HG03039 (cell line): ENCODE measurements around the gene SCAPER.
A peak's percentile ranks its signal among the peaks of the same experiment; 100 is the strongest.
"Not testable (repeated sequence)": the region's sequence is repeated elsewhere in the genome, so short reads cannot be mapped to it uniquely, and the experiment has no call there.

Experiments used
- ATAC-seq: cut with Tn5 transposase; IDR thresholded peaks from one replicate; pipeline ENCODE4 v1.9.1; 2021; ENCODE audit warnings: mild to moderate bottlenecking, moderate library complexity; ENCODE audit not compliant: unreplicated experiment

Gene SCAPER

DNA sequence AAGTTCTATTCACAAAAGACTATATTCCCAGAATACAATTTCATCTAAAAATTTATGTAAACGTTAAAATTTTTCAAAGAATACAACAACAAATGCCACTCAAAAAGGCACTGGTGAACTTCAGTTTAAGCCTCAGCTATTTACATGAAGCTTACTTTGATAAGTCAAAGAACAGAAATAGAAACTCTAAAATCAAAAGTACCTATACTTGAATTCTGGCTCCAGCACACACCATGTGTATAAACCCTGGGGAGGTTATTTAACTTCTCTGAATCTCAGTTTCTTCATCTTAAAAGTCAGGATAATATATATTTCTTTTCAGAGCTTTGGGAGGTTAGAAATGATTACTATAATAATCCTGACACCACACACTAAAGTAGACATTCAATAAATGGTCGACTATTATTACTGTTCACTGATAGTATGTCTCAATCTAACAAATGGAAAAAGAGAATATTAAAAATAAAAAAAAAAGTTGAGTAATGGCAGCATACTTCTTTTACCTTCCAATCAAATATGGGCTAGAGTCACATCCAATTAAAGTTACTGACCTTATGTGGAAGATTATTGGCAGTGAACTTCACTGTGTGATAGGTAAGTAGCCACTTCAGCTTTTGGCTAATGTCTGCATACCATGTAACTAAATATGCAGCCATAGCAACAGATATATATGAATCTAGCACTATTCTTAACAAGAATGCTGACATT, 320.1 kb downstream of the SCAPER start:
- no peak for ATAC-seq

DNA sequence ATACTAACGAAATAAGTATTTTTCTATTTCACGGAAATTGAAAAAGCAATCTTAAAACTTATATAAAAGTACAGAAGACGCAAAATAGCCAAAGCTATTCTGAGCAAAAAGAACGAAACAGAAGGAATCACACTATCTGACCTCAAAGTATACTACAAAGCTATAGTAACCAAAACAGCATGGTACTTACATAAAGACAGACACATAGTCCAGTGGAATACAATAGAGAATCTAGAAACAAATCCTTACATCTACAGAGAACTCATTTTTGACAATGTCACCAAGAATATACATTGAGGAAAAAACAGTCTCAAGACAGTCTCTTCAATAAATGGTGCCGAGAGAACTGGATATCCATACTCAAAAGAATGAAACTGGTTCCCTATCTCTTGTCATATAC, 322.6 kb downstream of the SCAPER start:
- no peak for ATAC-seq

DNA sequence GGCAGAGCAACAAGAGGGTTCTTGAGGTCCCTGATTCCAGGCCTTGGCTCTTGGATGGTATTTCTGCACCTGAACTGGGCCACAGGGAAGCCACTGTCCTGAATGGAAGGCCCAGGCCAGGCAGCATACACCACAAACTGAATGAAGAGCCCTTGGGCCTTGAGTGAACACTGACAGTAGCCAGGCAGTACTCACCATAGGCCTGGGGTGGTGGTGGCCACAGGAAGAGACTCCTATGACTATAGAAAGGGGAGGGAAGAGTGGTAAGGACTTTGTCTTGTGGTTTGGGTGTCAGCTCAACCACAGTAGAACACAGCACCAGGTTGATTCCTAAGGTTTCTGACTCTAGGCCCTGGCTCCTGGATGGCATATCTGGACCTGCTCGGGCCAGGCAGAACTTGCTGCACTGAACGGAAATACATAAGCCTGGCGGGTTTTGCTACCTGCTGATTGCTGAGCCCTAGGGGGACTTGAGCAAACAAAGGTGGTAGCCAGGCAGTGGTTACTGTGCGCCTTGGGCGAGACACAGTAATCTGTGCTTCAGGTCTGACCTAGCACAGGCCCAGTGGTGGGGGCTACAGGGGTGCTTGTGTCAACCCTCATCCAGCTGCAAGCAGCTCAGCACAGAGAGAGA, 327.1 kb downstream of the SCAPER start:
- no peak for ATAC-seq

DNA sequence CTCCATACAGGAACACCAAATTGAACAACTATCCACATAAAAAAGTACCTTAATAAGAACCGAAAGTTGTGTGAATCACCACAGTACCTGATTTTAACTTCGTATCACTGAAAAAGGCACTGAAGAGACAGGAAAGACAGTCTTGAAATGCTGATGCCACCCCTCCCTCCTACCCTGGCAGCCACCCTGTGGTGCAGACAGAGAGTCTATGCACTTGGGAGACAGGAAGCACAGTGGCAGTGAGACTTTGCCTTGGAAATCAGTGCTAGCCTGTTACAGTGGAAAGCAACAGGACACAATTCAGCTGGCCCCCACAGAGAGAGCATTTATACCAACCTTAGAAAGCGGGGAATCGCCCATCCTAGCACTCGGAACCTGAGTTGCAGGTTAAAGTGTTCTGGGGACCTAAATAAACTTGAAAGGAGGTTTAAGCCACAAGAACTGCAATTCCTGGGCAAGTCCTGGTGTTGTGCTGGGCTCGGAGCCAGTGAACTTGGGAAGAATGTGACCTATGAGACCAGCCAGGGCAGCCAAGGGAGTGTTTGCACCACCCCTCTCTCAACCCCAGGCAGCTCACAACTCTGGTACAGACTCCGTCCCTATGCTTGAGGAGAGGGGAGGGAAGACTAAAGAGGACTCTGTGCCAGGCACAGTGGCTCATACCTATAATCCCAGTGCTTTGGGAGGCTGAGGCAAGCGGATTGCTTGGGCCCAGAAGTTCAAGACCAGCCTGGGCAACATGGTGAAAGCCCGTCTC, 328.4 kb downstream of the SCAPER start:
- no peak for ATAC-seq

DNA sequence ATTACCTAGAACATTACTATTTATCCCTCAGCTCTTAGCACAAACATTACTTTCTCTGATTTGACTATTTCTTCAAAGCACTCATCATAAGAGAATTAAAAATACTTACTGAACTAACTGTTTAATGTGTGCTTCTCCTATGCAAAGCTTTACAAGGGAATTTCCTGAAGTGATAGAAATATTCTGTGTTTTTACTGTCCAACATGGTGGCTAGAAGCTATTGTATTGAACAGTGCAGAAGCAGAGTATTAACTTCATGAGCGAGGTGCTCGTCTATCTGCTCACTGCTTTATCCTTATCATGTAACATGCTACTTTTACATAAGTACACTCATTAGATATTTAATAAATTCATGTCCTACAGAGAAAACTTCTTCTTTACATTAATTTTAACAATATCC, 329.5 kb downstream of the SCAPER start:
- peak; percentile 35 for ATAC-seq

DNA sequence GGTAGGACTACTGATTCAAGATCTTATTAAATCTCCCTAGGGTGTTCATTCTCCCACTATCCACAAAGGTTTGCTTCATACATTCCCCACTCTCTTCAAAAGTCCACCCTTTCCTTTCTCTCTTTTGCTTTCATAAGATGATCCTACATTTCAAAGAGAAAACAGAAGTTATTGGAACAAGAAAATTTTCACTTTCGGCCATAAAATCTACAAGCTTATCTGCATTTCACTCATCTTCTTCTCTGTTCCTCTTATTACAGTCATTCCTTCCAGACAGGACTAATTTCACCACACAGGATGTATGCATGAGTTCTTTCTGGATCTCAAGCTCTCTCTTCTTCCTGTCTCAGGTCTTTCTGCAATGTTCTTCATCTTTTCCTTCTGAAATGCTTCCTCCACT, 329.9 kb downstream of the SCAPER start:
- peak; percentile 72 for ATAC-seq

DNA sequence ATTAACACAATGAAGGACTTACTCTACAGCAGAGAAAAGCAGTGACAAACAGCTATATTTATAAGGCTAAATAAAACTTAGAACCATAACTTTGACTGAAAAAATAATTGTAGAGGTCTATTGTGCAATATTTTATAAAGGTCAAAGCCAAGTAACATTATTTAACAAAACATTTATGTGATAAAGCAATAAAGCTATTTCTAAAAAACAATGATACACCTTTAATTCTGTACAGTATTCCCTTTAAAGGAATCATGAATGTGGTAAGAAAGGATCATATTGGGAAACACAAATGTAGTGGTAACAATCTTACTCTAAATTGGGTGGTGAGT, 332.2 kb downstream of the SCAPER start:
- no peak for ATAC-seq

DNA sequence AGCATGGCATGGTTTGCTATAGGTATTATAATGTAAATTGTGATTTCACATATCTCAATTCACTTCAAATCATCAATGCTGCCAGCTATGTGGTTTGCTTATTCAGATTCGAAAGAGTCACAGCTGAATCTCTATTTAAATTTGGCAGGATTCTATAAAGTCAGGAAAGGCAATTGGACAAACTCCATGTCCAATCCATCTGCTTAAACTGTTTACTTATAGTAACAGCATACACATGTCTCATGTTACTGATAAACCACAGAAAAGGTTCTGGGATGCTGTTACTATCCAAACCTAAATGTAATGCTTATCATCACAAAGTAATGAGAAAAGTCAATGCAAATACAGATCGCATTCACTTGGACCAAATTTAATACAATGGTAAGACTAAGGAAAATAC, 338.9 kb downstream of the SCAPER start:
- no peak for ATAC-seq

DNA sequence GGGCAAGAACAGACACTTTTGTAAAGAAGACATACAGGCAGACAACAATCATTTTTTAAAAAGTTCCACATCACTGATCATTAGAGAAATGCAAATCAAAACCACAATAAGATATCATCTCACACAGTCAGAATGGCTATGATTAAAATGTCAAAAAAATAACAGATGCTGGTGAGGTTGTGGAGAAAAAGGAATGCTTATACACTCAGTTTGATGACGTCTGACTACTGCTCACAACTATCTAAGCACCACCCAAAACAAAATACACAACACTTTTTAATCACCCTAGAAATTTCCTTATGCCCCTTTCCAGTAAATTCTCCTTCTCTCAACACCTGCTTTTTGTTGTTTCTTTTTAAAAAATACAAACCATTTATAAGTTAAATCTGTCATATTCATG, 339.8 kb downstream of the SCAPER start:
- ATAC-seq = no peak

DNA sequence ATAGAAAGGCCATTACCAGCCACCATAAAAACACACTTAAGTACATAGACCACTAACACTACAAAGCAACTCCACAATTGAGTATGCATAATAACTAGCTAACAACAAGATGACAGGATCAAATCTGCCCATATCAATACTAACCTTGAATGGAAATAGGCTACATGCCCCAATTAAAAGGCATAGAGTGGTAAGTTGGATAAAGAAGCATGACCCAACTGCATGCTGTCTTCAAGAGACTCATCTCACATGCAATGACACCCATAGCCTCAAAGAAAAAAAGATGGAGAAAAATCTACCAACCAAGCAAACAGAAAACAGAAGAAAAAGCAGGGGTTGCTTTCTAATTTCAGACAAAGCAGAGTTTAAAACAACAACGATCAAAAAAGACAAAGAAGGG, 349.9 kb downstream of the SCAPER start:
- ATAC-seq = no peak

DNA sequence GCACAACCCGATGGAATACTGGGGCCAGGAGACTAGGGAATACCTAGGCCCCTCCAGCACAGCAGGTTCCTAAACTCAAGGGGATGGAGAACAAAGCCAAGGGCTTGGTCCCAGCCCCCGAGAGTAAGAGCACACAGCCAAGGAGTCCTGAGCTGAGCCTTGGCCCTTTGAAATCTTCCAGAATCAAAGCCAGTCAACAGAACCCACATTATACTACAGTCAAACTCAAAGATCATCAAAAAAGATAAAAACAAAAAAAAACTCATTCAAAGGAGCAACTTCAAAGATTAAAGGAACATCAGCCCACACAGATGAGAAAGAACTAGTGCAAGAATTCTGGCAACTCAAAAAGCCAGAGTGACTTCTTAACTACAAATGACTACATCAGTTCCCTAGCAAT, 351.6 kb downstream of the SCAPER start:
- ATAC-seq = no peak

DNA sequence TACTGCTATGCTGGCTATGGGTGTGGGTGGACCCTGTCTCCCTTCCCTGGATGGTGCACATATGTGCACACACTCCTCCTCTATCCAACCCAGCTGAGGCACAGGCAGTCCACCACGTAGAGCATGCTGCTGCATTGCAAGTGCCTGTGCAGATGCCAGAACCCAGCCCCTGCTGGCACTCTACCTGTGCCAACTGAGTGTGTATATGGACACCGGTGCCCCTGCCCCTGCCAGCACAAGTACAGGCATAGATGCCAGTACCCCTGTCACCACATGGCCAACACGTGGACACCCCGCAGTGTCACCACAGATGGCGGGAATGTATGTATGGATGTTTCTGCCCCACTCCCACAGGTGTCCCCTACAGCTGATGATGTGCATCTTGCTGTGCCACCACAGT, 352.0 kb downstream of the SCAPER start:
- ATAC-seq = no peak

DNA sequence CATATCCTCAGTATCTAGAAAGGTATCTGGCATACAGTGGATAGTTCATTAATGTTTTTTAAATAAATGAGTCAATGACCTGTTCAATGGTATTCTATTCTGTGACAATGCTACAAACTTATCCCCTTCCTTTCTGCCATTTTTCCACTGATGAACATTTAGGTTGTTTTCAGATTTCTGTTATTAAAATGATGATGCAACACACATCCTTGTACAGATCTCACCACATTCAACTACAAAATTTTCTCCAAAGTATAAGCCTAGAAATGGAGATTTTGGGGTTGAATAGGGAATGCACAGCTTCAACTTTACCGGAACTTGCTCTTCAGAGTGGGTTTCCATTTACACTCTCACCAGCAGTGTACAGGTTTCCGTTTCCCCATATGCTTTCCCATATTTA, 358.3 kb downstream of the SCAPER start:
- ATAC-seq = no peak

DNA sequence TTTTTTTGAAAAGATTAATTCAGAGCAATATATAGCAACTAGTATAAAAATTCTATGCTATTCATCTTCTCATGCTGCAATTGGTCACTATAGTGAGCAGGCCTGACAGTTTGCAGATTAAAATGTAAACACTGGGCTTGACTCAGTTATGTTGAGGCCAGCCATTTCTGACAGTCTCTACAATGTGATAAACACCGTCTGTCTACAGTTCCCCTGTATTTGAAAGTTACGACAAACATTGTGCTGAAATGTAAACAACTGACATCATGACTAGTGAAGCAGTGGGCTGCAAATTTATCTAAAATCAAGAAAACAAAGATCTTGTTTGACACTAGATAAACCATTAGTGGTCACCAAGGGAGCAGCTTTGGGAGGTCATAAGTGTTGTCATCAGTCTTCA, 371.1 kb downstream of the SCAPER start:
- no peak for ATAC-seq

DNA sequence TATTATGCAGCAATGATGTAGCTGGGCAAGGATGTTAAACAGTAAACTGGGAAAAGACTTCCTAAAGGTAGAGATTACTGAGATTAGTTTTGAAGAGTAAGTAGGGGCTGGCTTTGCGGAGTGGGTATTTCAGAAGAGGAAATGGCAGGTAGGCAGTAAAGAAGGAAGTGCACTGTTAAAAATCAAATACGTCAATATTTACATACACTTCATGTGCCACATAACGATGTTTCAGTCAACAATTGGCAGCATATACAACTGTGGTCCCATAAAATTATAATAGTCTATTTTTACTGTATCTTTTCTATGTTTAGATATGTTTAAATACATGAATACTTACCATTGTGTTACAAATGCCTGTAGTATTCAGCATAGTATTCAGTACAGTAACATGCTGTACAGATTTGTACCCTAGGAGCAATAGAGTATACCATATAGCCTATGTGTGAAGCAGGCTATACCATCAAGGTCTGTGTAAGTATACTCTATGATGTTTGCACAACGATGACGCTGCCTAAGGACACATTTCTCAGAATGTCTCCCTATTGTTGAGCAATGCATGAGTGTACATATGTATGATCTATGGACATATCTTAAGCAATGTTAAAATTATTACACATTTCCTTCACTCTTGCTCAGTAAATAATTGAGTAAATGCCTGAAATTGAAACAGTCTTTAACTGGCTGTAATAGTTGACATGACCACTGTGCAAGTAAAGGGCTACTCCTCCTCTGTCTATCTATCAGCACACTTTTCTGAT, 371.9 kb downstream of the SCAPER start:
- no peak for ATAC-seq

DNA sequence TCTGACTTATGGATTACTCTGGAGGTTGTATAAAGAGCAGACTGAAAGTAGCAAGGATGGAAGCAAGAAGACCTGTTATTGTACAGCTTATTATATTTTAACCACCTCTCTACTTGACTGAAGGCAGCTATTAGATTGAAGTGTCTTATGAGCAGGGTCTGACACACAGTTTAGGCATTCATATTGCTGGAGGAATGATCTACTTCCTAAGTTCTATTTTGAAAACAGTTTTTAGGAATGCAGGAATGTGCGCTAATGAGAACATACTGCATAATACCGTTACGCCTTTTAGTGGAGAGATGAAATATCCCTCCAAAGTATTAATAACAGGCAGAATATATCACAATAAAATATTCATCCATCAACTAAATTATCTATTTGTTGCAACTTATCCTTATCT, 375.2 kb downstream of the SCAPER start:
- ATAC-seq = no peak

DNA sequence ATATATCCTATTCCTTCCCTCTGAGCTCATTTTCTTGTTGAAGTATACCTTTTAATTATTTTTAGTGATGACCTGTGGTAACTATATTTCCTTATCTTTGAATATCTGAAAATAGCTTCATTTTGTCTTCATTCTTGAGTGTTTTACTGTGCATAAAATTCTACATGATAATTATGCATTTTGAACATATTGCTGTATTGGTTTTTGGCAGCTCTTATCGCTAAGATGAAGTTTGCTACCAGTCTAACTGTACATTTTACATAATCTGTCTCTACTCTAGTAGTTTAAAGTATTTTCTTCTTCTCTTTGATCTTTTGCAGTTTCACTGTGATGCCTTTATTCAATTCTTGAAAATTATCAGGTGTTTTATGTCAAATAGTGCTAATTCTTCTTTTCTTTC, 379.0 kb downstream of the SCAPER start:
- no peak for ATAC-seq

DNA sequence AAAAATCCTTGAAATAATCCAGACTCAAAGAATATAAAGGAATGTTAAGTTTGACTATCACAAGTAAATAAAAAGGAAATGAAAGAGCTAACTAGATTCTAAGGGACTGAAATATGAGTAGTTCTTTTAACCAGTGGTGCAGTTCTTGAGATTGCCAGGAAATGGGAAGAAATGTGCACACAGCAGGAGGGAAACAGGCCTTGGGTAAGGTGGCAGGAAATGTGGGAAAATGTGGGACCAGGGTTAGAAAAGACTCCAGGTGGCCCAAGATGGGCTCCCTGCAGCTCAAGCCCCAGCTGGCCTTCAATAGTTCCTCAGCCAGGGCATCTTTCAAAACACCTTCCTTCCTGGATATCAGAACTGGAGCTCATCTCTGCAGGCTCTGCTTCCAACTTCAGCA, 387.2 kb downstream of the SCAPER start:
- no peak for ATAC-seq

DNA sequence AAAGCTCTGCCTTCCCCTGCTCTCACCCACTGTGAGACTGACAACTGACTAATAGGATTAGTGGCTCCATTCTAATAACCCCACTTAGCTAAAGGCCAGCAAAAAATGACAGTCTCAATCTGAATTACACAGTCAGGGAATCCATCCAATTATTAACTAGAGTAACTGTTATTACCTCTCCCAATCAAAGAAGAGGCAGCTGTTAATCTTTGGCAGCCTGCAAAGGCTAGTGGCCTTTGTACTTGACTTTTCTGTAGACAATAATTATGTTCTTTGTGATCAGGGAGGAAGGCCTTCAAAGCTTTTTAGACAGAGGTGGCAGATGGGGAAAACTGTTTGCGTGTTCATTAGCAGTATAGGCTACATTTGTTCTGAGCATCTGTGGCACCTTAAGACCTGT, 390.9 kb downstream of the SCAPER start:
- no peak for ATAC-seq

DNA sequence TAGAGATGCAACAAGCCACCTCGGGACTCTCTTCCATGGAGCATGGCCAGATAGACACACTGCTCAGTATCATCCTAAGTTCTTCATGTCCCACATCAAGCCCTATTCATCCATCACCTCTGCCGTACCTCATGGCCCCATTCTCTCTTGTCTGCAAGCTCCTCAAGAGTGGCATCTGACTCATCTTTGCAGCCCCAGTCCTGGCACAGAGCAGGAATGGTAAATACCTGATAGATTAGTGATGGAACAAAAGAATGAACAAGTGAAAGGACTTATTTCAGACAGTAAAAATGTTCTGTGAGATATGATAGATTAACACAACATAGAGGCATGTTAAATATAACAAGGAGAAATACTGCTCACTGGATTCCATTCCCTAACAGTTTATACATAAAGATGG, 392.2 kb downstream of the SCAPER start:
- no peak for ATAC-seq

DNA sequence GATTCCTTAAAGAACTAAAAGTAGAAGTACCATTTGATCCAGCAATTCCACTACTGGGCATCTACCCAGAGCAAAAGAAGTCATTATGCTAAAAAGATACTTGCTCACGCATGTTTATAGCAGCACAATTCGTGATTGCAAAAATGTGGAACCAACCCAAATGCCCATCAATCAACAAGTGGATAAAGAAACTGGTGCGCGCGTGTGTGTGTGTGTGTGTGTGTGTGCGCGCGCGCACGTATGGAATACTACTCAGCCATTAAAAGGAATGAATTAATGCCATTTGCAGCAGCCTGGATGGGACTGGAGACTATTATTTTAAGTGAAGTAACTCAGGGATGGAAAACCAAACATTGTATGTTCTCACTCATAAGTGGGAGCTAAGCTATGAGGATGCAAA, 394.5 kb downstream of the SCAPER start:
- ATAC-seq = not testable (repeated sequence)

DNA sequence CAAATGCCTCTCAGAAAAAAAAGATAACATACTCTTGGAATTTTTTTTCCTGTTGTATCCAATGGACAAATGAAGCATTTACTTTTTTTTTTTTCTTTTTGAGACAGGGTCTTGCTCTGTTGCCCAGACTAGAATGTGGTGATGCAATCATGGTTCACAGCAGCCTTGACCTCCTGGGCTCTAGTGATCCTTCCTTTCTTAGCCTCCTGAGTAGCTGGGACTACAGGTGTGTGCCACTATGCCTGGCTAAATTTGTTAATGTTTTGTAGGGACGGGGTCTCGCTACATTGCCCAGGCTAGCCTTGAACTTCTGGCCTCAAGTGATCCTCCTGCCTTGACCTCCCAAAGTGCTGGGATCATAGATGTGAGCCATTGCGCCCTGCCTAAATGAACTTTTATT, 401.3 kb downstream of the SCAPER start:
- ATAC-seq = no peak
